ENCODE results near the gene HID1. TPM values are rescaled to one million over a fixed set of nuclear protein-coding genes. Genes with fewer than 3 reads are reported as not detected.

Gene HID1
- total RNA-seq, 1 experiment from 2014 or later = 12.7 TPM

GRCh38 chr17:74994440-74994839 lies 21.9 kb upstream of the HID1 start:
- H4K91ac ChIP-seq (ENCODE audit: insufficient read length, low read depth, low read length) = no peak overlapping the region
- no peak overlapping the region for H3T11ph ChIP-seq (ENCODE audit: low read length)
- Mint-ChIP-seq H3K27ac (no peak overlapping the region), H3K27me3 (ENCODE audit: low read depth) (no peaks in the 10 kb centered on the region), H3K36me3 (ENCODE audit: insufficient read depth in 1 of 3, low read depth in 3 of 3) (peaks cover 0 to 10% (median 9%) of the 10 kb centered on the region in 3 experiments; a peak in 3 of 7 replicates), H3K4me3 (no peak overlapping the region), H3K9me3 (no peaks in the 10 kb centered on the region; a peak in 1 of 5 replicates), H3K4me1 (peaks cover 3% of the 10 kb centered on the region in 2 experiments; a peak in 2 of 4 replicates)
- no peaks in the 10 kb centered on the region for H3K27me3 ChIP-seq (ENCODE audit: insufficient read depth, low read length)
- H2BK5ac ChIP-seq (ENCODE audit: insufficient read length, low read length) = no peak overlapping the region
- no peak overlapping the region for H3K23ac ChIP-seq (ENCODE audit: insufficient read length, low read depth, low read length)
- H3K56ac ChIP-seq (ENCODE audit: insufficient read length, low read depth, low read length) = no peak overlapping the region
- H3K14ac ChIP-seq (ENCODE audit: insufficient read depth, low read length) = no peak overlapping the region
- H4K20me1 ChIP-seq (ENCODE audit: control insufficient read depth, insufficient read depth, insufficient read length) = no peaks in the 10 kb centered on the region
- peaks cover 6% of the 10 kb centered on the region; the same call in 1 of the 2 replicates for H3K79me2 ChIP-seq (ENCODE audit: insufficient read depth, low read length)
- no CpG with 5 or more reads among the region's 7 CpGs for WGBS (ENCODE audit: extremely low coverage, insufficient read length, low lambda C conversion rate)
- no peak overlapping the region for H3K18ac ChIP-seq (ENCODE audit: insufficient read length, low read depth, low read length)
- no peak overlapping the region for H4K5ac ChIP-seq (ENCODE audit: insufficient read length, low read depth, low read length)
- H4K8ac ChIP-seq (replicated peaks; ENCODE audit: insufficient read length, low read depth, low read length) = no peak overlapping the region
- H2AK5ac ChIP-seq (ENCODE audit: insufficient read length, low read length) = no peak overlapping the region
- no peak overlapping the region for H2BK120ac ChIP-seq (ENCODE audit: low read depth, low read length, poor library complexity, severe bottlenecking)
- H3K79me1 ChIP-seq (ENCODE audit: insufficient read depth, low read depth, low read length, poor library complexity, severe bottlenecking) = peaks cover 4% of the 10 kb centered on the region
- no peaks in the 10 kb centered on the region; the same call in 1 of the 2 replicates for H3K4me1 ChIP-seq (ENCODE audit: insufficient read depth, low read length)
- H2AFZ ChIP-seq (ENCODE audit: low read length) = no peak overlapping the region
- H3K9me3 ChIP-seq (ENCODE audit: control insufficient read depth, low read depth, low read length) = no peaks in the 10 kb centered on the region
- H3K27ac ChIP-seq (ENCODE audit: insufficient read length, low read depth, low read length) = no peak overlapping the region
- DNase-seq = no peak
- H2BK20ac ChIP-seq (ENCODE audit: low read depth, low read length, poor library complexity, severe bottlenecking) = no peak overlapping the region
- no peaks in the 10 kb centered on the region for H3K23me2 ChIP-seq (ENCODE audit: insufficient read length, low read depth, low read length, poor library complexity, severe bottlenecking)
- no peak for TF ChIP-seq CTCF (conservative IDR thresholded peaks at IDR 0.05)
- no peak overlapping the region for H2BK15ac ChIP-seq (ENCODE audit: low read depth, low read length)
- H3K4ac ChIP-seq (ENCODE audit: low read depth, low read length) = no peak overlapping the region
- no peak overlapping the region for H2BK12ac ChIP-seq (ENCODE audit: insufficient read length, low read depth, low read length)
- no peak overlapping the region for H3K9ac ChIP-seq (ENCODE audit: extremely low read depth, insufficient read length, low read length)
- no peak overlapping the region for H3K4me2 ChIP-seq (ENCODE audit: insufficient read depth, insufficient read length, low read length)

Data from H9 (cell line).